Stimulated activated CD4-positive, alpha-beta T cell treated with anti-CD3 and anti-CD28 coated beads, Interleukin-2, amount 100 ng/mL, for 4 hours (primary cell): ENCODE results near the gene CEMP1.

Experiments used
- DNase-seq: peaks from one replicate; pipeline ENCODE4 v3.0.0-alpha.2; 2020; ENCODE audit warnings: low read depth

The CEMP1 gene

DNA sequence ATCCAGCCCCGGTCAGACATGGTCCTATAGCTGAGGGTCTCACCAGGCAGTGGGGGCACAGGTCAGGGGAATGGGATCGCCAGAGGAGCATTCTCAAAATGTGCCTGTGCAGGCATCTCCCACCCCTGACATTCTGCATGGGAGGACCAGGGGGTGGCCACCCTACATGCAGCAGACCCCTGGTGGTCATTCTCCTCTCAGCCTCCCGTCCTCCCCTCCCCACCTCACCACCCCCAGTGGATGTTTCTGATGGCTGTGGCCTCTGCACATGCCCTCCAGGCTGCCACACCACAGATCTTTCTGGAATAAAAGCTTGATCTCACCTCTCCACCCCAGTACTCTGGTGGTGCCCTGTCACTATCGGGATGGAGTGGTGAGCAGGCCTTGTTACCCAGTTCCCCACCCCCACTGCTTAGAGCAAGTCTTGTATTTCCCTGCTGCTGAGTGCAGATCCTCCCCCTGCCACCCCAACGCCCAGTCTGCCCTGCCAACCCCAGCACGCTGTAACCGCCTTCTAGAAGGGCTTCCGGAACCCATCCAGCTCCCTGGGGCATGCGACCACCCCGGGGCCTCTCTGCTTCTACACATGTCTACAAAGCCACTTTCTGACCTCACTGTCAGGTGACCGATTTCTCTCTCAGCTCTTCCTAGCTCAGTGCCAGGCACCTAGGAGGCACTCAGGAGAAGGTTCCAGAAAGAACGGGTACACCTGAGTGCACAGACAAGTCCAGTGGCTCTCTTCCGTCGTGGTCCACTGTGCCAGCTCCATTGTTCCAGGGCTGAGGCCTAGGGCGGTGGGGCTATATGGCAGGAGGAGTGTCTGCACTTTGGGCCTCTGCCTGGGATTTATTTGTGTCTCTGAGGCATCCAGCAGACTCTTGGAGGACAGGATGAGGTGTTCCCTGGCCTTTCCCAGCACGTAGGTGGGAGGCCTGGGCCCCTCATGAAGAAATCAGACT is 47.0 kb downstream of the CEMP1 start:
- DNase-seq, result no peak

DNA sequence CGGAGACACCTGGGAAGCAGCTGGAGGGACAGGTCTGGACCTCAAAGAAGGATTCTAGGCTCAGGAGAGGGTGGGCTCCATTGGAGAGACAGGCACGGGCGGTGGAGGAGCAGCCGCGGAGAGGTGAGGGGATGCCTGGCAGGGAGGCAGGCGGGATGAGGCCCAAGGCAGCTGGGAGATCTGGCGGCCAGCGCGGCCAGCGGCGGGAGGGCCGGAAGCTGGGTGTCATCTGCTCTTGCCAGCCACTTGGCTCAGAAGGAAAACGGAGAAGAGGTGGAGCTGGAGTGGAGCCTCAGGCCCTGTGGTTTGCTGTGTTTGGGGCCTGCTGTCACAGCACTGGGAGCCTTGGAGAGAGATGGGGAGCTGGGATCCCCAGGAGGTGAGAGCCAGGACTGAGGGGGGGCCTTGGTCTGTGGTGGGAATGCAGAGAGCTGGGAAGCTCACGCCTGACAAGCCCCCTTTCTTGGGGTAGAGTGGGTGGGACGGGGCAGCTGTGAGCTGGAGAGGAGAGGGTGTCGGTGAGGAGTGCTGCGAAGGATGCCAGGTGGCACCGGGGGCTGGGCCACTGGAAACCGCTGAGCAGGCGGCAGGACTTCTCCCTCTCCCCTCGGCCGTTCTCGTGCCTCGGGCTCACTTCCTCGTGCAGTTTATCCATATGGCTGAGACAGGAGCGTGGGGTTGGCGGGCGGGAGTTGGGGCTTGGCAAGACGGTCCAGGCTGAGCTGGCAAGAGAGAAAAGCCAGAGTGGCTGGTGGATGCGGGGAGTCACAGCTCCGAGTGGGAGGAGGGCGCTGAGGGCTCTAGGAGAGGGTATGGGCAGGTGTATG is 48.3 kb downstream of the CEMP1 start:
- no peak for DNase-seq

DNA sequence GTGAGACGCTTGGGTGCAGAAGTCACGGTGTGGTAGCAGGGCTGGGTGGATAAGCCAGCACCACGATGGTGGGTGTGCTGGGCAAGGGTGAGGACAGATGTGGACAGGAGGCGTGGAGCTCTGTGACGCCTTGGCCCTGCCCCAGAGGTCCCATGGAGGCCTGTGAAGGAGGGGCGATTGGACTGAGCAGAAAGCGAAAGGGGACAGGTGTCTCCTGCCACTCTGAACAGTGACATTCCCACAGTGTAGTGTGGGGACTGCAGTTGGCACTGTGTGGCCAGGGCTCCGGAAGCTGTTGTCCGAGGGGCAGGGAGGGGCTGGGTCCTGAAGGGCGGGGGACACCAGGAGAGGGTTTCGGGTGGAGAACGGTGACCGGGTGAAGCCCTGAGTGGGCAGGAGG is 49.0 kb downstream of the CEMP1 start:
- DNase-seq, result no peak

DNA sequence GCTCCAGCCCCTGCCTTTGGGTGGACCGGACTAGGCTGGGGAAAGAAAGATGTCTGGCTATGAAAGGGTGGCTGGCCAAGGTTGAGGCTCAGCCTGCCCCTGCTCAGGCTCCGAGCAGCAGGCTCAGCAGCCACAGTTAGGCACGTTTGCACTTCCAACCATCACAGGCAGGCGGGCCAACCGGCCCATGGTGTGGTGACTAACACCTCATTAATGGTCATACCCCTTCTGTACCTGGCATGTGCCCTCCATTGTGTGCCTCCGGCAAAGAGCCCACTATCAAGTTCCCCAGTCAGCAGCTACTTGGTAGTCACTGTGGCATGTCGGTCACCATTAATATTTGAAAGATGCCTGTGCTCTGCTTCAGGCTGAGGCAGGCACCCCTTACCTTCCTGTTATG is 49.5 kb downstream of the CEMP1 start:
- DNase-seq, result no peak

DNA sequence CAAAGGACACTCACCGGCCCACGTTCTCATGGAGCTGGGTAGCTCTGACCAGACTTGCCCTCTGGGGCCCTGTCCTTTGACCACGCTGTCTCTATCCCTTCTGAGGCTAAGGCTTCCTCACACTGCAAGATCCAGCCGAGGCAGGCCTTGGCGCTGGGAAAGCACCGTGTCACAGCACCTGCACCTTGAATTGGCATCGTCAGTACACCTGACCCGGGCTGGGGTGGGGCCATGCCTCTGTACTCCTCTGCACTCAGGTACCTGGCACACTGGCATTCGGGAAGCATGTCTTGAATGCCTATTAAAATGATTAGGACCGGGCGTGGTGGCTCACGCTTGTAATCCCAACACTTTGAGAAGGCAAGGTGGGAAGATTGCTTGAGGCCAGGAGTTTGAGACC is 50.3 kb downstream of the CEMP1 start:
- DNase-seq, result no peak
